Measurements from ENCODE around the gene BEST1. TPM values are rescaled to one million over a fixed set of nuclear protein-coding genes. Genes with fewer than 3 reads are reported as not detected.

BEST1 gene
- total and polyA plus RNA-seq, 2 of the 13 experiments (the other 11 are each of a cell fraction or from before 2014, with no cell fraction given): 0.09 to 0.65 TPM

DNA sequence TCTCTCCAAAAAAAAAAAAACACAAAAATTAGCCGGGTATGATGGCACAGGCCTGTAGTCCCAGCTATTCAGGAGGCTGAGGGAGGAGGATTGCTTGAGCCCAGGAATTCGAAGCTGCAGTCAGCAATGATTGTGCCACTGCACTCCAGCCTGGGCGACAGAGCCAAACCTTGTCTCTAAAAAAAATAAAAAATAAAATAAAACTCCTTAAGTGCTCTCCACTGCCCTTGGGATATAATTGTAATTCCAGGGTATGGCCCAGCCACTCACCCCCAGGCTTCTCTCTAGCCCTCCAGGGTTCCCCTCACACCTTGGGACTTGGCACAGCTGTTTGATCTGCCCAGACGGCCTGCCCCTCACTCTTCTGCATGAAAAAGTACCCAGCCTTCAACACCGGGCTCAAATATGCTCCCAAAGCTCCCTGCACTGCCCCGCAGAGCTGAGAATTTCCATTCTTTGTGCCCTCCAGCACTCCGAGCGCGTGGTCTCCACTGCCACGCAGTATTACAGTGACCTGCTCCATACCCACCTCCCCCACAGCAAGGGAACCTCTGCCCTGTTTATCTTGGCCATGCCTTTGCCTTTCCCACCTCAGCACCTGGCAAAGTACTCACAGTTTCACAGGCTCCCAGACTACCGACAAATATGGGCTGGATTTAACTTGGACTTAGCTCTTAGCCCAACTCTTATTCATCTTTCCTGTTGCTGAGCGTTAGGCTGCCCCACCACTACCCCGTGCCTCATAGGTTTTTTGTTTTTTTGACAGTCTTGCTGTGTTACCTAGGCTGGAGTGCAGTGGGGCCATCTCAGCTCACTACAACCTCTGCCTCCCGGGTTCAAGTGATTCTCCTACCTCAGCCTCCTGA, 24.8 kb downstream of the BEST1 start:
- 26% methylated on average over 14 of the region's 14 CpGs for WGBS (ENCODE audit: low lambda C conversion rate)
- POLR2A ChIA-PET: interaction anchor here (0.6 to 14.8 kb wide), 14 partner anchors 10 to 218 kb away, joined by 3 to 518 read pairs (median 6); partner anchors contain the start of gene BEST1
- Histone ChIP-seq H3K79me2 (ENCODE audit: insufficient read depth, low read length) (peaks cover 4% of the 10 kb centered on the region), H2AFZ (ENCODE audit: low read length) (peak overlapping the region; percentile 56), H4K20me1 (ENCODE audit: insufficient read depth, low read length) (no peaks in the 10 kb centered on the region), H3K9me3 (ENCODE audit: low read length) (no peaks in the 10 kb centered on the region), H3K9ac (ENCODE audit: insufficient read depth, low read depth, low read length) (peak overlapping the region; percentile 100), H3K27me3 (ENCODE audit: control insufficient read depth in 1 of 2, insufficient read depth in 2 of 2, low read length in 2 of 2) (no peaks in the 10 kb centered on the region; a peak in 1 of 5 replicates), H3K4me3 (replicated peaks in 1 of 3; ENCODE audit: insufficient read depth in 1 of 3, low read depth in 2 of 3, low read length in 3 of 3) (peak overlapping the region in 2 of 3 experiments; percentile 15 to 54; a peak in 3 of 6 replicates), H3K4me1 (ENCODE audit: insufficient read depth, low read length) (peaks cover 95% of the 10 kb centered on the region), H3K4me2 (ENCODE audit: low read depth, low read length) (peak overlapping the region; percentile 99), H3K36me3 (replicated peaks in 1 of 2; ENCODE audit: control insufficient read depth in 1 of 2, insufficient read depth in 2 of 2, low read length in 2 of 2) (no peaks in the 10 kb centered on the region), H3K27ac (ENCODE audit: extremely low read length, insufficient read depth, low read length) (peak overlapping the region; percentile 100)
- ATAC-seq (peak; percentile 4; the same call in 2 of the 3 replicates), FAIRE-seq (peak; percentile 81), DNase-seq (ENCODE audit: low spot score) (peak; percentile 81)
- intact Hi-C loops (cut with micrococcal nuclease; ENCODE audit: unreplicated experiment): no loop called here
- no TSS peak for BruUV-seq (replicated peaks)
- CTCF ChIA-PET (ENCODE audit: low intra/inter-chr PET ratio, low total read pairs): no interaction called here
- in situ Hi-C loops (cut with HindIII; ENCODE audit: extremely low pct_ligation_motif_present, low pct_unique_long_range_greater_than_20kb): no loop called here
- TF ChIP-seq PHF8 (CRISPR knock-in tag; IDR thresholded peaks at IDR 0.05): peak; percentile 0; the same call in 1 of the 2 replicates
- peak; percentile 47; the same call in 1 of the 2 replicates for TF ChIP-seq SP4 (CRISPR knock-in tag; IDR thresholded peaks at IDR 0.05)
- 0 out of 2 replicates have a peak, but pooled peaks have one; percentile 37 for TF ChIP-seq FOXK1 (CRISPR knock-in tag; IDR thresholded peaks at IDR 0.05; ENCODE audit: borderline replicate concordance, low read depth)
- no peak for TF ChIP-seq ZIK1 (CRISPR knock-in tag; IDR thresholded peaks at IDR 0.05; ENCODE audit: borderline replicate concordance, low read depth)
- TF ChIP-seq PPARG (CRISPR knock-in tag; conservative IDR thresholded peaks at IDR 0.05): peak; percentile 62; the same call in 1 of the 2 replicates
- TF ChIP-seq, protein P1, sequence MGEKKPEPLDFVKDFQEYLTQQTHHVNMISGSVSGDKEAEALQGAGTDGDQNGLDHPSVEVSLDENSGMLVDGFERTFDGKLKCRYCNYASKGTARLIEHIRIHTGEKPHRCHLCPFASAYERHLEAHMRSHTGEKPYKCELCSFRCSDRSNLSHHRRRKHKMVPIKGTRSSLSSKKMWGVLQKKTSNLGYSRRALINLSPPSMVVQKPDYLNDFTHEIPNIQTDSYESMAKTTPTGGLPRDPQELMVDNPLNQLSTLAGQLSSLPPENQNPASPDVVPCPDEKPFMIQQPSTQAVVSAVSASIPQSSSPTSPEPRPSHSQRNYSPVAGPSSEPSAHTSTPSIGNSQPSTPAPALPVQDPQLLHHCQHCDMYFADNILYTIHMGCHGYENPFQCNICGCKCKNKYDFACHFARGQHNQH (CRISPR knock-in tag; IDR thresholded peaks at IDR 0.05): 0 out of 2 replicates have a peak, but pooled peaks have one; percentile 20
- 0 out of 2 replicates have a peak, but pooled peaks have one; percentile 33 for TF ChIP-seq ZNF709 (CRISPR knock-in tag; IDR thresholded peaks at IDR 0.05)
- TF ChIP-seq HNRNPL (IDR thresholded peaks at IDR 0.05; ENCODE audit: low read depth, low read length): peak; percentile 93
- TF ChIP-seq ZNF614 (CRISPR knock-in tag; IDR thresholded peaks at IDR 0.05; ENCODE audit: borderline replicate concordance): peak; percentile 71; the same call in 1 of the 2 replicates
- TF ChIP-seq, protein P2, sequence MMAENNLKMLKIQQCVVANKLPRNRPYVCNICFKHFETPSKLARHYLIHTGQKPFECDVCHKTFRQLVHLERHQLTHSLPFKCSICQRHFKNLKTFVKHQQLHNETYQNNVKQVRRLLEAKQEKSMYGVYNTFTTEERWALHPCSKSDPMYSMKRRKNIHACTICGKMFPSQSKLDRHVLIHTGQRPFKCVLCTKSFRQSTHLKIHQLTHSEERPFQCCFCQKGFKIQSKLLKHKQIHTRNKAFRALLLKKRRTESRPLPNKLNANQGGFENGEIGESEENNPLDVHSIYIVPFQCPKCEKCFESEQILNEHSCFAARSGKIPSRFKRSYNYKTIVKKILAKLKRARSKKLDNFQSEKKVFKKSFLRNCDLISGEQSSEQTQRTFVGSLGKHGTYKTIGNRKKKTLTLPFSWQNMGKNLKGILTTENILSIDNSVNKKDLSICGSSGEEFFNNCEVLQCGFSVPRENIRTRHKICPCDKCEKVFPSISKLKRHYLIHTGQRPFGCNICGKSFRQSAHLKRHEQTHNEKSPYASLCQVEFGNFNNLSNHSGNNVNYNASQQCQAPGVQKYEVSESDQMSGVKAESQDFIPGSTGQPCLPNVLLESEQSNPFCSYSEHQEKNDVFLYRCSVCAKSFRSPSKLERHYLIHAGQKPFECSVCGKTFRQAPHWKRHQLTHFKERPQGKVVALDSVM (CRISPR knock-in tag; IDR thresholded peaks at IDR 0.05): 0 out of 2 replicates have a peak, but pooled peaks have one; percentile 8
- peak; percentile 36; the same call in 1 of the 2 replicates for TF ChIP-seq FOSL2 (CRISPR knock-in tag; IDR thresholded peaks at IDR 0.05)
- TF ChIP-seq, protein P3, sequence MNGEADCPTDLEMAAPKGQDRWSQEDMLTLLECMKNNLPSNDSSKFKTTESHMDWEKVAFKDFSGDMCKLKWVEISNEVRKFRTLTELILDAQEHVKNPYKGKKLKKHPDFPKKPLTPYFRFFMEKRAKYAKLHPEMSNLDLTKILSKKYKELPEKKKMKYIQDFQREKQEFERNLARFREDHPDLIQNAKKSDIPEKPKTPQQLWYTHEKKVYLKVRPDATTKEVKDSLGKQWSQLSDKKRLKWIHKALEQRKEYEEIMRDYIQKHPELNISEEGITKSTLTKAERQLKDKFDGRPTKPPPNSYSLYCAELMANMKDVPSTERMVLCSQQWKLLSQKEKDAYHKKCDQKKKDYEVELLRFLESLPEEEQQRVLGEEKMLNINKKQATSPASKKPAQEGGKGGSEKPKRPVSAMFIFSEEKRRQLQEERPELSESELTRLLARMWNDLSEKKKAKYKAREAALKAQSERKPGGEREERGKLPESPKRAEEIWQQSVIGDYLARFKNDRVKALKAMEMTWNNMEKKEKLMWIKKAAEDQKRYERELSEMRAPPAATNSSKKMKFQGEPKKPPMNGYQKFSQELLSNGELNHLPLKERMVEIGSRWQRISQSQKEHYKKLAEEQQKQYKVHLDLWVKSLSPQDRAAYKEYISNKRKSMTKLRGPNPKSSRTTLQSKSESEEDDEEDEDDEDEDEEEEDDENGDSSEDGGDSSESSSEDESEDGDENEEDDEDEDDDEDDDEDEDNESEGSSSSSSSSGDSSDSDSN (CRISPR knock-in tag; IDR thresholded peaks at IDR 0.05): 0 out of 2 replicates have a peak, but pooled peaks have one; percentile 39
- peak; percentile 74 for TF ChIP-seq POLR2G (IDR thresholded peaks at IDR 0.05; ENCODE audit: low read depth, low read length)
- TF ChIP-seq IRX3 (CRISPR knock-in tag; IDR thresholded peaks at IDR 0.05; ENCODE audit: borderline replicate concordance, low read depth): peak; percentile 42; the same call in 1 of the 2 replicates
- no peak for TF ChIP-seq CHD4 (IDR thresholded peaks at IDR 0.05; ENCODE audit: borderline replicate concordance, low read length)
- peak; percentile 84; the same call in 1 of the 2 replicates for TF ChIP-seq ZNF205 (CRISPR knock-in tag; IDR thresholded peaks at IDR 0.05)
- TF ChIP-seq, protein P4, sequence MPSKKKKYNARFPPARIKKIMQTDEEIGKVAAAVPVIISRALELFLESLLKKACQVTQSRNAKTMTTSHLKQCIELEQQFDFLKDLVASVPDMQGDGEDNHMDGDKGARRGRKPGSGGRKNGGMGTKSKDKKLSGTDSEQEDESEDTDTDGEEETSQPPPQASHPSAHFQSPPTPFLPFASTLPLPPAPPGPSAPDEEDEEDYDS (CRISPR knock-in tag; IDR thresholded peaks at IDR 0.05): peak; percentile 28; the same call in 1 of the 2 replicates
